ENCODE results near the gene CENPS.
A peak's percentile ranks its signal among the peaks of the same experiment; 100 is the strongest.

DNA sequence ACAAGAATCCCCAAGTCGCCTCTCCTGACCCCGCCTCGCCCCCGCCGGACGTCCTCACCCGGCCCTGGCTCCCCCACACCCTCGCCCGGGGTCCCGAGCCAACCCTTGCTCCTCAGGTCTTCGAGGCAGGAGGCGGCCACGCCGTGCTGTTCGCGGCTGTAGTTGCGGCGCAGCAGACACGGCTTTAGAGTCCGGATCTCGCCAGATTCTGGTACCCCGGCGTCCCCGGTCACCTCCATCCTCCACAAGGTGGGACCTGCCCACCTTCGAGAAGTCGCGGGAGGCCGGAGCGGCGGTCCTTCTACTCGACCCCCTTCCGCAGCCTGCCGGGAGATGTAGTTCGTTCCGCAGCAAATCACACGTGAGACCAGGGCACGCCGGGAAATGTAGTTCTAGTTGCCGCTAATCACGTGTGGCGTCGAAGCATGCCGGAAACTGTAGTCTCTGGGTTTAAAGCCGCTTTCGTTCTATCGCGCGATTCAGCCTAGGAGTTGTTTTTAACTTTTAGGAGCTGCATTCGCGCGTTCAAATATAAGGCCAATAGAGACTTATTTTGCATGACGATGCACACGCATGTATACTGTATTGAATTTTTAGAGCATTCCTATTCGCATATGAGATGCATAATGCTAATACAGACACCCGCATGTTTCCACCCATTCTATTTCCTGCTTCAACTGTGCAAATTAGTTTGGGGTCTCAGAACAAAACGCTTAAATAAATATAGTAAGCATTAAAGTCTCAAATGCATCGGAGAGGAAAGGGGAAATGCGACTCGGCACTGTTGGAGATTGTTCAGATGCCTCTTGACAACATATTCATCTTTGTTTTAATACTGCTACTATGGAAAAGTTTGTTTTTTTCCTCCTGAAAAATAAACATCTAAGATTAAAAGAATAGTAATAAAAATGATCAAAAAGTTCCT lies 42.2 kb downstream of the CENPS start, which contains the start of gene DFFA:
- TF ChIP-seq, protein P1, sequence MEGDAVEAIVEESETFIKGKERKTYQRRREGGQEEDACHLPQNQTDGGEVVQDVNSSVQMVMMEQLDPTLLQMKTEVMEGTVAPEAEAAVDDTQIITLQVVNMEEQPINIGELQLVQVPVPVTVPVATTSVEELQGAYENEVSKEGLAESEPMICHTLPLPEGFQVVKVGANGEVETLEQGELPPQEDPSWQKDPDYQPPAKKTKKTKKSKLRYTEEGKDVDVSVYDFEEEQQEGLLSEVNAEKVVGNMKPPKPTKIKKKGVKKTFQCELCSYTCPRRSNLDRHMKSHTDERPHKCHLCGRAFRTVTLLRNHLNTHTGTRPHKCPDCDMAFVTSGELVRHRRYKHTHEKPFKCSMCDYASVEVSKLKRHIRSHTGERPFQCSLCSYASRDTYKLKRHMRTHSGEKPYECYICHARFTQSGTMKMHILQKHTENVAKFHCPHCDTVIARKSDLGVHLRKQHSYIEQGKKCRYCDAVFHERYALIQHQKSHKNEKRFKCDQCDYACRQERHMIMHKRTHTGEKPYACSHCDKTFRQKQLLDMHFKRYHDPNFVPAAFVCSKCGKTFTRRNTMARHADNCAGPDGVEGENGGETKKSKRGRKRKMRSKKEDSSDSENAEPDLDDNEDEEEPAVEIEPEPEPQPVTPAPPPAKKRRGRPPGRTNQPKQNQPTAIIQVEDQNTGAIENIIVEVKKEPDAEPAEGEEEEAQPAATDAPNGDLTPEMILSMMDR (IDR thresholded peaks at IDR 0.05), result no peak
- TF ChIP-seq POLR2A (IDR thresholded peaks at IDR 0.05), result peak in 1 of 2 donors; percentile 48
- peak; percentile 75 to 93 for TF ChIP-seq EP300 (IDR thresholded peaks at IDR 0.05)

Measured in tibial nerve (tissue), 4 donors.